Measurements from ENCODE around the gene FOLR2.

FOLR2 gene

GRCh38 chr11:72238492-72239312, 22.1 kb downstream of the FOLR2 start:
- Histone ChIP-seq H3K79me2 (ENCODE audit: low read length) (no peaks in the 10 kb centered on the region), H4K20me1 (ENCODE audit: insufficient read depth, low read length) (no peaks in the 10 kb centered on the region), H3K4me3 (ENCODE audit: low read length) (no peak overlapping the region), H2AFZ (ENCODE audit: low read length) (no peak overlapping the region), H3K9ac (ENCODE audit: low read length) (no peak overlapping the region), H3K36me3 (replicated peaks; ENCODE audit: insufficient read depth, low read length) (no peaks in the 10 kb centered on the region), H3K4me1 (ENCODE audit: low read length) (no peaks in the 10 kb centered on the region), H3K4me2 (ENCODE audit: low read depth, low read length) (no peak overlapping the region), H3K9me3 (replicated peaks; ENCODE audit: insufficient read depth, low read length) (no peaks in the 10 kb centered on the region), H3K9me2 (replicated peaks; ENCODE audit: insufficient read depth, low read length) (no peaks in the 10 kb centered on the region), H3F3A (ENCODE audit: insufficient read depth, low read length) (no peaks in the 10 kb centered on the region), H3K27me3 (replicated peaks; ENCODE audit: insufficient read depth, low read length) (peaks cover 31% of the 10 kb centered on the region), H3K27ac (ENCODE audit: low read length) (no peak overlapping the region)
- TF ChIP-seq, protein P1, sequence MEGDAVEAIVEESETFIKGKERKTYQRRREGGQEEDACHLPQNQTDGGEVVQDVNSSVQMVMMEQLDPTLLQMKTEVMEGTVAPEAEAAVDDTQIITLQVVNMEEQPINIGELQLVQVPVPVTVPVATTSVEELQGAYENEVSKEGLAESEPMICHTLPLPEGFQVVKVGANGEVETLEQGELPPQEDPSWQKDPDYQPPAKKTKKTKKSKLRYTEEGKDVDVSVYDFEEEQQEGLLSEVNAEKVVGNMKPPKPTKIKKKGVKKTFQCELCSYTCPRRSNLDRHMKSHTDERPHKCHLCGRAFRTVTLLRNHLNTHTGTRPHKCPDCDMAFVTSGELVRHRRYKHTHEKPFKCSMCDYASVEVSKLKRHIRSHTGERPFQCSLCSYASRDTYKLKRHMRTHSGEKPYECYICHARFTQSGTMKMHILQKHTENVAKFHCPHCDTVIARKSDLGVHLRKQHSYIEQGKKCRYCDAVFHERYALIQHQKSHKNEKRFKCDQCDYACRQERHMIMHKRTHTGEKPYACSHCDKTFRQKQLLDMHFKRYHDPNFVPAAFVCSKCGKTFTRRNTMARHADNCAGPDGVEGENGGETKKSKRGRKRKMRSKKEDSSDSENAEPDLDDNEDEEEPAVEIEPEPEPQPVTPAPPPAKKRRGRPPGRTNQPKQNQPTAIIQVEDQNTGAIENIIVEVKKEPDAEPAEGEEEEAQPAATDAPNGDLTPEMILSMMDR (IDR thresholded peaks at IDR 0.05; ENCODE audit: low read length) = no peak
- TF ChIP-seq EZH2 (optimal IDR thresholded peaks at IDR 0.05; ENCODE audit: low read depth, low read length) (no peak), EZH2phosphoT487 (IDR thresholded peaks at IDR 0.05; ENCODE audit: low read length) (no peak)
- no peak for DNase-seq

DNA sequence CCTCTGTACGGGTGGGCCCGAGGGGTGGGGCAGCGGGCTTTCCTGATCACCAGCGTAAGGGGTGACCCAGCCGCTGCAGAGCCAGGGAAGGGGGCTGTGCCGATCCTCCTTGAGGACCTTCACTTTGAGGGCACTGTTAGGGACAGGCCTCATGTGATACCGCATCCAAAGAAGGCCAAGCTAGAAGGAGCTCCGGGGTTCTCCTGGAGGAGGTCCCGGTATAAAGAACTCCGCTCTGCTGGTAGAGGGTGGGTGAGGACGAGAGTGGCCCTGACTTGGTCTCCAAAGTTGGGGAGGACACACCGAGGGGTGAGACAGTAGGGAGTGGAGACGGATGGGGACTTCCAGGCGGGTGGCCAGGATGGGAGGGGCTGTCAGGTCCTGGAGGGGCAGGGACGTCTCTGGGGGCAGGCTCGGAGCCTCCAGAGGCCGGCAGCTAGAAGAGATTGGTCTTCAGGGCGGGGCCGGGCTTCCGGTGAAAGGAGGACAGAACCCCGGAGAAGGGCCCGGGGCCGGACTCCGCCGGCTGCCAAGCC, 22.8 kb downstream of the FOLR2 start:
- no peak overlapping the region; the same call in 1 of the 2 replicates for H3K4me3 ChIP-seq (ENCODE audit: low read length)
- no peaks in the 10 kb centered on the region for H3K79me2 ChIP-seq (ENCODE audit: low read length)
- H3F3A ChIP-seq (ENCODE audit: insufficient read depth, low read length) = no peaks in the 10 kb centered on the region
- no peak overlapping the region for H2AFZ ChIP-seq (ENCODE audit: low read length)
- H3K9me3 ChIP-seq (replicated peaks; ENCODE audit: insufficient read depth, low read length) = no peaks in the 10 kb centered on the region
- H3K27ac ChIP-seq (ENCODE audit: low read length) = no peak overlapping the region
- H3K4me1 ChIP-seq (ENCODE audit: low read length) = no peaks in the 10 kb centered on the region
- TF ChIP-seq EZH2phosphoT487 (IDR thresholded peaks at IDR 0.05; ENCODE audit: low read length) (no peak), EZH2 (optimal IDR thresholded peaks at IDR 0.05; ENCODE audit: low read depth, low read length) (no peak)
- TF ChIP-seq, protein P1 (IDR thresholded peaks at IDR 0.05; ENCODE audit: low read length) = no peak
- DNase-seq = no peak
- H3K36me3 ChIP-seq (replicated peaks; ENCODE audit: insufficient read depth, low read length) = no peaks in the 10 kb centered on the region
- no peaks in the 10 kb centered on the region for H3K9me2 ChIP-seq (replicated peaks; ENCODE audit: insufficient read depth, low read length)
- no peaks in the 10 kb centered on the region for H4K20me1 ChIP-seq (ENCODE audit: insufficient read depth, low read length)
- peaks cover 32% of the 10 kb centered on the region for H3K27me3 ChIP-seq (replicated peaks; ENCODE audit: insufficient read depth, low read length)
- H3K9ac ChIP-seq (ENCODE audit: low read length) = no peak overlapping the region
- peak overlapping the region; percentile 50; the same call in 1 of the 2 replicates for H3K4me2 ChIP-seq (ENCODE audit: low read depth, low read length)

GRCh38 chr11:72239849-72240460, 23.4 kb downstream of the FOLR2 start:
- Histone ChIP-seq H3K4me1 (ENCODE audit: low read length) (no peaks in the 10 kb centered on the region), H3K9ac (ENCODE audit: low read length) (no peak overlapping the region), H3K27me3 (replicated peaks; ENCODE audit: insufficient read depth, low read length) (peaks cover 38% of the 10 kb centered on the region), H3K9me3 (replicated peaks; ENCODE audit: insufficient read depth, low read length) (no peaks in the 10 kb centered on the region), H4K20me1 (ENCODE audit: insufficient read depth, low read length) (no peaks in the 10 kb centered on the region), H3K36me3 (replicated peaks; ENCODE audit: insufficient read depth, low read length) (no peaks in the 10 kb centered on the region), H3K79me2 (ENCODE audit: low read length) (no peaks in the 10 kb centered on the region), H2AFZ (ENCODE audit: low read length) (no peak overlapping the region), H3K9me2 (replicated peaks; ENCODE audit: insufficient read depth, low read length) (no peaks in the 10 kb centered on the region), H3K4me2 (ENCODE audit: low read depth, low read length) (peak overlapping the region; percentile 50; the same call in 1 of the 2 replicates), H3K27ac (ENCODE audit: low read length) (no peak overlapping the region), H3K4me3 (ENCODE audit: low read length) (no peak overlapping the region), H3F3A (ENCODE audit: insufficient read depth, low read length) (no peaks in the 10 kb centered on the region)
- DNase-seq = no peak
- TF ChIP-seq EZH2 (optimal IDR thresholded peaks at IDR 0.05; ENCODE audit: low read depth, low read length) (no peak), EZH2phosphoT487 (IDR thresholded peaks at IDR 0.05; ENCODE audit: low read length) (no peak)
- TF ChIP-seq, protein P1 (IDR thresholded peaks at IDR 0.05; ENCODE audit: low read length) = no peak

All from MM.1S (cell line).